A549 (cell line): ENCODE results near the gene AGPAT2. TPM values are rescaled to one million over a fixed set of nuclear protein-coding genes. Genes with fewer than 3 reads are reported as not detected.

Experiments used
- polyA plus RNA-seq, 4 experiments: library from polyadenylated mRNA; depleted of rRNA in 3 of 4; stranded (reverse); fragments of >200 nt; fragmentation: RNase III in 1 of 4; extraction: RNeasy Plus Mini Kit Qiagen cat#74134 plus additional on column Dnase treatment in 1 of 4; gene quantifications; 2 replicates in 3 of 4; 3 replicates in 1 of 4; pipeline ENCODE4 v1.2.3, GENCODE V29; 2011 to 2017
- small RNA-seq, 6 experiments: library from RNA; depleted of rRNA; stranded (forward); fragments of <200 nt; gene quantifications; one replicate each; pipeline ENCODE3, GENCODE V24; 2012

Gene AGPAT2
- polyA plus RNA-seq, 2 of the 4 experiments (the other 2 are of a cell fraction), result 32.3 to 49.5 TPM

Small RNA genes within 50 kb of the gene (small RNA-seq; reads per million reads assigned to genes)
- gene MIR126, result 228 to 8,668 (median 3,733) reads per million in 6 experiments

Other genes with a start within 250 kb of the AGPAT2 start
- gene INPP5E, start 247.6 kb downstream of the AGPAT2 start, polyA plus RNA-seq (2011; rRNA removed), result 5.2 and 5.8 TPM in 2 replicates
- gene INPP5E, start 247.6 kb downstream of the AGPAT2 start, polyA plus RNA-seq (2017; fragmentation: RNase III; extraction: RNeasy Plus Mini Kit Qiagen cat#74134 plus additional on column Dnase treatment), result 9.8 to 12.4 TPM (median 11.2 TPM) in 3 replicates
- gene SEC16A, start 204.4 kb downstream of the AGPAT2 start, polyA plus RNA-seq (2011; rRNA removed), result 24.2 and 32.3 TPM in 2 replicates
- gene SEC16A, start 204.4 kb downstream of the AGPAT2 start, polyA plus RNA-seq (2017; fragmentation: RNase III; extraction: RNeasy Plus Mini Kit Qiagen cat#74134 plus additional on column Dnase treatment), result 35.7 to 41.5 TPM (median 38.0 TPM) in 3 replicates
- gene NOTCH1, start 141.4 kb downstream of the AGPAT2 start, polyA plus RNA-seq (2011; rRNA removed), result 0.88 and 1.2 TPM in 2 replicates
- 4.6 to 6.4 TPM (median 5.7 TPM) in 3 replicates for gene NOTCH1, start 141.4 kb downstream of the AGPAT2 start, polyA plus RNA-seq (2017; fragmentation: RNase III; extraction: RNeasy Plus Mini Kit Qiagen cat#74134 plus additional on column Dnase treatment)
- gene EGFL7, start 24.5 kb downstream of the AGPAT2 start, polyA plus RNA-seq (2011; rRNA removed), result 15.3 and 19.9 TPM in 2 replicates
- gene EGFL7, start 24.5 kb downstream of the AGPAT2 start, polyA plus RNA-seq (2017; fragmentation: RNase III; extraction: RNeasy Plus Mini Kit Qiagen cat#74134 plus additional on column Dnase treatment), result 28.9 to 34.4 TPM (median 32.3 TPM) in 3 replicates
- 6.7 and 8.8 TPM in 2 replicates for gene DIPK1B, start 25.1 kb upstream of the AGPAT2 start, polyA plus RNA-seq (2011; rRNA removed)
- 6.0 to 8.2 TPM (median 6.7 TPM) in 3 replicates for gene DIPK1B, start 25.1 kb upstream of the AGPAT2 start, polyA plus RNA-seq (2017; fragmentation: RNase III; extraction: RNeasy Plus Mini Kit Qiagen cat#74134 plus additional on column Dnase treatment)
- gene LCN10, start 55.5 kb upstream of the AGPAT2 start, polyA plus RNA-seq (2011; rRNA removed), result not detected in 2 replicates
- not detected in 3 replicates for gene LCN10, start 55.5 kb upstream of the AGPAT2 start, polyA plus RNA-seq (2017; fragmentation: RNase III; extraction: RNeasy Plus Mini Kit Qiagen cat#74134 plus additional on column Dnase treatment)
- not detected in 2 replicates for gene LCN6, start 61.1 kb upstream of the AGPAT2 start, polyA plus RNA-seq (2011; rRNA removed)
- gene LCN6, start 61.1 kb upstream of the AGPAT2 start, polyA plus RNA-seq (2017; fragmentation: RNase III; extraction: RNeasy Plus Mini Kit Qiagen cat#74134 plus additional on column Dnase treatment), result not detected in 3 replicates
- gene LCN8, start 70.8 kb upstream of the AGPAT2 start, polyA plus RNA-seq (2011; rRNA removed), result not detected in 2 replicates
- not detected in 3 replicates for gene LCN8, start 70.8 kb upstream of the AGPAT2 start, polyA plus RNA-seq (2017; fragmentation: RNase III; extraction: RNeasy Plus Mini Kit Qiagen cat#74134 plus additional on column Dnase treatment)
- gene LCN15, start 77.1 kb upstream of the AGPAT2 start, polyA plus RNA-seq (2011; rRNA removed), result 0.10 and 0.24 TPM in 2 replicates
- 0.07 to 0.09 TPM in 2 of 3 replicates, not detected in the other for gene LCN15, start 77.1 kb upstream of the AGPAT2 start, polyA plus RNA-seq (2017; fragmentation: RNase III; extraction: RNeasy Plus Mini Kit Qiagen cat#74134 plus additional on column Dnase treatment)
- 64.5 and 78.0 TPM in 2 replicates for gene TMEM141, start 103.9 kb upstream of the AGPAT2 start, polyA plus RNA-seq (2011; rRNA removed)
- gene TMEM141, start 103.9 kb upstream of the AGPAT2 start, polyA plus RNA-seq (2017; fragmentation: RNase III; extraction: RNeasy Plus Mini Kit Qiagen cat#74134 plus additional on column Dnase treatment), result 69.9 to 71.0 TPM (median 70.7 TPM) in 3 replicates
- gene CCDC183, start 108.9 kb upstream of the AGPAT2 start, polyA plus RNA-seq (2011; rRNA removed), result 1.4 and 1.6 TPM in 2 replicates
- 0.58 to 1.1 TPM (median 0.90 TPM) in 3 replicates for gene CCDC183, start 108.9 kb upstream of the AGPAT2 start, polyA plus RNA-seq (2017; fragmentation: RNase III; extraction: RNeasy Plus Mini Kit Qiagen cat#74134 plus additional on column Dnase treatment)
- 46.8 and 53.5 TPM in 2 replicates for gene RABL6, start 120.5 kb upstream of the AGPAT2 start, polyA plus RNA-seq (2011; rRNA removed)
- gene RABL6, start 120.5 kb upstream of the AGPAT2 start, polyA plus RNA-seq (2017; fragmentation: RNase III; extraction: RNeasy Plus Mini Kit Qiagen cat#74134 plus additional on column Dnase treatment), result 70.3 to 72.2 TPM (median 71.4 TPM) in 3 replicates
- 0.75 and 0.76 TPM in 2 replicates for gene AJM1, start 155.0 kb upstream of the AGPAT2 start, polyA plus RNA-seq (2011; rRNA removed)
- gene AJM1, start 155.0 kb upstream of the AGPAT2 start, polyA plus RNA-seq (2017; fragmentation: RNase III; extraction: RNeasy Plus Mini Kit Qiagen cat#74134 plus additional on column Dnase treatment), result 3.0 to 3.6 TPM (median 3.2 TPM) in 3 replicates
- 104 and 123 TPM in 2 replicates for gene PHPT1, start 162.0 kb upstream of the AGPAT2 start, polyA plus RNA-seq (2011; rRNA removed)
- 234 to 261 TPM (median 239 TPM) in 3 replicates for gene PHPT1, start 162.0 kb upstream of the AGPAT2 start, polyA plus RNA-seq (2017; fragmentation: RNase III; extraction: RNeasy Plus Mini Kit Qiagen cat#74134 plus additional on column Dnase treatment)
- 1.3 and 1.5 TPM in 2 replicates for gene MAMDC4, start 164.9 kb upstream of the AGPAT2 start, polyA plus RNA-seq (2011; rRNA removed)
- 7.3 to 9.1 TPM (median 7.6 TPM) in 3 replicates for gene MAMDC4, start 164.9 kb upstream of the AGPAT2 start, polyA plus RNA-seq (2017; fragmentation: RNase III; extraction: RNeasy Plus Mini Kit Qiagen cat#74134 plus additional on column Dnase treatment)
- 284 and 464 TPM in 2 replicates for gene EDF1, start 178.9 kb upstream of the AGPAT2 start, polyA plus RNA-seq (2011; rRNA removed)
- gene EDF1, start 178.9 kb upstream of the AGPAT2 start, polyA plus RNA-seq (2017; fragmentation: RNase III; extraction: RNeasy Plus Mini Kit Qiagen cat#74134 plus additional on column Dnase treatment), result 472 to 560 TPM (median 477 TPM) in 3 replicates
- 23.8 and 24.5 TPM in 2 replicates for gene TRAF2, start 199.1 kb upstream of the AGPAT2 start, polyA plus RNA-seq (2011; rRNA removed)
- 36.4 to 49.4 TPM (median 39.5 TPM) in 3 replicates for gene TRAF2, start 199.1 kb upstream of the AGPAT2 start, polyA plus RNA-seq (2017; fragmentation: RNase III; extraction: RNeasy Plus Mini Kit Qiagen cat#74134 plus additional on column Dnase treatment)